ENCODE data around the gene ACYP2.

The ACYP2 gene

DNA sequence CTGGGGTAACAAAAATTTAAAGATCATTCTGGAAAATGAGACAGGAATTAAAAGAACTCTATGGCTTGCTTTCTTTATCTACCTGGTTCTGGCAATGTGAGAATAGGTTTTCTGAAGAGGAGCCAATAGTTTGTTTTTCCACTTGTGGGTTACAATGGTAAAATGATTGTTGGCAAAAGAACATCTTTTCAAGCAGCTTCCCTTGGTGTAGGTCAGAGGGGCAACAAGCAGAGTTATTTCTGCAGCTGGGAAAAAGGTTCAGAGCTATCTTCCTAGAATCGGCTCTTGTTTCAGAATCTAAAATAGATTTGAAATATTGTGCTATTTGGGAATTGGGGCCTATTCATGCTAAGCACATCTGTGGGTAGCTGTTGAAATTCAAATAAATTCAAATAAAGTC, 152.2 kb downstream of the ACYP2 start:
- in situ Hi-C loops (cut with MboI; ENCODE audit: low sequenced_read_pairs, unreplicated experiment) = no loop called here
- DNase-seq (ENCODE audit: low spot score) = no peak
- TF ChIP-seq CTCF (IDR thresholded peaks at IDR 0.05; ENCODE audit: borderline replicate concordance, control extremely low read depth, extremely low read depth, insufficient read depth, missing control alignments) = no peak

- TF ChIP-seq CTCF (IDR thresholded peaks at IDR 0.05; ENCODE audit: borderline replicate concordance, control extremely low read depth, extremely low read depth, insufficient read depth, missing control alignments) = no peak
These were observed 155.8 kb downstream of the ACYP2 start for GRCh38 chr2:54271189-54271588.

GRCh38 chr2:54271843-54272627, 156.6 kb downstream of the ACYP2 start:
- in situ Hi-C loops (cut with MboI; ENCODE audit: low sequenced_read_pairs, unreplicated experiment) = no loop called here
- no peak for DNase-seq (ENCODE audit: low spot score)
- no peak for TF ChIP-seq CTCF (IDR thresholded peaks at IDR 0.05; ENCODE audit: borderline replicate concordance, control extremely low read depth, extremely low read depth, insufficient read depth, missing control alignments)

More at GRCh38 chr2:54271189-54271588, 155.8 kb downstream of the ACYP2 start:
- no peak for DNase-seq (ENCODE audit: low spot score)
- in situ Hi-C loops (cut with MboI; ENCODE audit: low sequenced_read_pairs, unreplicated experiment) = no loop called here

DNA sequence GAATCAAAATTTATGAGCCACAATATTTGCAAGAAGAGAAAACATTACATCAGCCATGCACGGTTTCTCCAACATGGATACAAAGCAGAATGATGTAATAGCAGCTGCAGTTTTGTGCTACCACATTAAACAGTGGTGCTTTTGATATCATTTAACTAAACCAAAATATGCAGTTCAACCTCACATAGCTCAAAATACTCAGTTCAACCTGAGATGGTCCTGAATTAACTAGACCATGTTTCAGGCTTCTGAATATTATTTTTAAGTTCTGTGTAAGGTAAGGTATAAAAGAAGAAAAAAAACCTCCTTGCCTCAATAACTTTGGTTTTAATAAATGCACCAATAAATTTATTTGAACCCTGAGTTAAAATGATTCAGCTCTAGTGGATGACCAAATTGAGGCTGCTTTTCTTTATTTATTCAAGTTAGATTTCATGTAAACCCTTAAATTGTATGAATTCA, 159.4 kb downstream of the ACYP2 start:
- in situ Hi-C loops (cut with MboI; ENCODE audit: low sequenced_read_pairs, unreplicated experiment) = no loop called here
- TF ChIP-seq CTCF (IDR thresholded peaks at IDR 0.05; ENCODE audit: borderline replicate concordance, control extremely low read depth, extremely low read depth, insufficient read depth, missing control alignments) = no peak
- no peak for DNase-seq (ENCODE audit: low spot score)

- DNase-seq (ENCODE audit: low spot score) = no peak
- in situ Hi-C loops (cut with MboI; ENCODE audit: low sequenced_read_pairs, unreplicated experiment) = no loop called here
- no peak for TF ChIP-seq CTCF (IDR thresholded peaks at IDR 0.05; ENCODE audit: borderline replicate concordance, control extremely low read depth, extremely low read depth, insufficient read depth, missing control alignments)
These were observed 160.1 kb downstream of the ACYP2 start for GRCh38 chr2:54275541-54275940.

DNA sequence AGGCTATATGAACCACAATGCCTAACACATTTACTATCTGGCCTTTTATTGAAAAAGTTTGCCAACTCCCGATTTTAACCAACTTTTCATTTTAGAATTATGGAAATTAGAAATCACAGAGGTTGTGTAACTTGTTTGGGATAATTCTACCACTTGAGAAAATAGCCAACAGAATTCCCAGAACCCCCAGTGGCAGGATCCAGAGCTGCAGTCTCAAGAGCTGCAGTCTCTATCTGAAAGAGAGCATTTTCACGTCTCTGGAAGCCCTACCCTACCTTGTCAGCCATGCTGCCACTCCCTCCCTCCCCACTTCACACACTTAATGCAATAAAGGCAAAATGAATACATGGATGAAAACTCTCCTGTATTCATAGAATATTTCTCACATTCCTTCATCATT, 164.0 kb downstream of the ACYP2 start:
- in situ Hi-C loops (cut with MboI; ENCODE audit: low sequenced_read_pairs, unreplicated experiment) = no loop called here
- TF ChIP-seq CTCF (IDR thresholded peaks at IDR 0.05; ENCODE audit: borderline replicate concordance, control extremely low read depth, extremely low read depth, insufficient read depth, missing control alignments) = no peak
- no peak for DNase-seq (ENCODE audit: low spot score)

All from GM13976 (cell line).